Measurements from ENCODE around the gene SPPL2B. TPM values are rescaled to one million over a fixed set of nuclear protein-coding genes. Genes with fewer than 3 reads are reported as not detected.

The SPPL2B gene
- total and polyA plus RNA-seq, 9 of the 15 experiments (the other 6 are each of a cell fraction or from before 2014, with no cell fraction given): 0.20 to 81.2 (median 15.1) TPM

DNA sequence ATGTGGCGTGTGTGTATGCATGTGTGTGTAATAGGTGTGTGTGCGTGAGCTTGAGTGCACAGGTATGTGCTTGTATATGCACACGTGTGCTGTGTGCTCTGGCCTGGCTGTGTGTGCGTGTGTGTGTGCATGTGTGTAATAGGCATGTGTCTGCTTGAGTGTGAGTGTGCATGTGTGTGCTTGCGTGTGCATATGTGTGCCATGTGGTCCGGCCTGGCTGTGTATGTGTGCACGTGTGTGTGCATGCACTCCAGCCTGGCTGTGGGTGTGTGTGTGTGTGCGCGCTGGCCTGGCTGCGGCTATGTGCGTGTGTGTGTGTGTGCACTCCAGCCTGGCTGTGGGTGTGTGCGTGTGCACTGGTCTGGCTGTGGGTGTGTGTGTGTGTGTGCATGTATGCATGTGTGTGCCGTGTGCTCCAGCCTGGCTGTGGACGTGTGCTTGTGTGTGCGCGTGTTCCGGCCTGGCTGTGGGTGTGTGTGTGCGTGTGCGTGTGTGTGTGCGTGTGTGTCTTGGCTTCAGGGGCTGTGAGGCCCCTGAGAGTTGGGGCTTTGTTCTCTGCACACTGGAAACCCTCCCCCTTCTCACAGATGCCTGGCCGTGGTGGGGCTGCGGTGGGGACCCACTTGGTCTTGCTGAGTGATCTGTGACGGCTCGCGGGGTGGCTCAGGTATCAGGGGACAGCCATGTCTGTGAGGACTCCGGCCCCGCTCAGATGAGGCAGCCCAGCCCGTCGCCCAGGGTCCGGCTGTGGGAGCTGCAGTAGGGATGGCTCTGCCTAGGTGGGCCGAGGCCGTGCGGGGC is 8.2 kb downstream of the SPPL2B start:
- ATAC-seq: no peak
- Histone ChIP-seq H3K4me2 (ENCODE audit: insufficient read depth, low read length) (no peak overlapping the region), H3K9ac (ENCODE audit: insufficient read depth in 1 of 2, low read depth in 2 of 2, low read length in 2 of 2) (peak overlapping the region in 1 of 2 experiments; percentile 45; a peak in 1 of 4 replicates), H3K36me3 (ENCODE audit: control insufficient read depth, insufficient read depth, low read length) (peaks cover 42% of the 10 kb centered on the region; the same call in 2 of the 3 replicates), H3K4me3 (no peak overlapping the region), H4K20me1 (replicated peaks; ENCODE audit: control insufficient read depth, insufficient read depth, low read length) (no peaks in the 10 kb centered on the region), H2AFZ (ENCODE audit: low read depth, low read length) (no peak overlapping the region), H3K4me1 (replicated peaks in 1 of 2; ENCODE audit: control insufficient read depth in 2 of 2, insufficient read depth in 2 of 2, low read length in 2 of 2) (peaks cover 5 to 78% of the 10 kb centered on the region in 2 experiments; a peak in 3 of 5 replicates), H3K9me1 (ENCODE audit: control insufficient read depth, insufficient read depth, low read length) (no peaks in the 10 kb centered on the region), H3K79me2 (ENCODE audit: control insufficient read depth, insufficient read depth, low read length) (peaks cover 50% of the 10 kb centered on the region), H3K27ac (ENCODE audit: extremely low read depth, low read depth, low read length) (no peak overlapping the region; the same call in 2 of the 3 replicates), H3K9me3 (replicated peaks; ENCODE audit: control insufficient read depth, insufficient read depth, low read depth, low read length) (peaks cover 2% of the 10 kb centered on the region), H3K27me3 (ENCODE audit: control insufficient read depth in 2 of 2, insufficient read depth in 2 of 2, low read length in 2 of 2) (no peaks in the 10 kb centered on the region)
- BruUV-seq (replicated peaks): no TSS peak
- no peak for DNase-seq (ENCODE audit: extremely low read depth in 1 of 4, low spot score in 3 of 4)
- intact Hi-C loops (cut with micrococcal nuclease) (no loop called here), in situ Hi-C loops (cut with MboI) (no loop called here)
- ChIA-PET POLR2A (no interaction called here), CTCF (ENCODE audit: low intra/inter-chr PET ratio) (no interaction called here)
- FAIRE-seq: no peak
- 95% methylated on average over 31 of the region's 33 CpGs for WGBS (ENCODE audit: insufficient coverage, low coverage, missing lambda C conversion rate)
- TF ChIP-seq PTTG1 (tag; IDR thresholded peaks at IDR 0.05; ENCODE audit: low read depth) (no peak), MBD2 (IDR thresholded peaks at IDR 0.05; ENCODE audit: borderline replicate concordance, low read depth) (no peak), MED1 (CRISPR knock-in tag; IDR thresholded peaks at IDR 0.05; ENCODE audit: borderline replicate concordance) (peak; percentile 46; the same call in 1 of the 2 replicates), JUN (IDR thresholded peaks at IDR 0.05; ENCODE audit: borderline replicate concordance, low read depth, low read length) (no peak), JUN (CRISPR knock-in tag; IDR thresholded peaks at IDR 0.05; ENCODE audit: borderline replicate concordance) (no peak), FOXJ2 (tag; IDR thresholded peaks at IDR 0.05) (no peak), RBFOX2 (IDR thresholded peaks at IDR 0.05; ENCODE audit: low read depth, low read length) (0 out of 2 replicates have a peak, but pooled peaks have one; percentile 11), FOXM1 (IDR thresholded peaks at IDR 0.05; ENCODE audit: low read depth) (no peak), FOXM1 (CRISPR knock-in tag; IDR thresholded peaks at IDR 0.05; ENCODE audit: low read depth) (no peak), ILF3 (IDR thresholded peaks at IDR 0.05; ENCODE audit: borderline replicate concordance) (no peak)
- TF ChIP-seq, protein P1, sequence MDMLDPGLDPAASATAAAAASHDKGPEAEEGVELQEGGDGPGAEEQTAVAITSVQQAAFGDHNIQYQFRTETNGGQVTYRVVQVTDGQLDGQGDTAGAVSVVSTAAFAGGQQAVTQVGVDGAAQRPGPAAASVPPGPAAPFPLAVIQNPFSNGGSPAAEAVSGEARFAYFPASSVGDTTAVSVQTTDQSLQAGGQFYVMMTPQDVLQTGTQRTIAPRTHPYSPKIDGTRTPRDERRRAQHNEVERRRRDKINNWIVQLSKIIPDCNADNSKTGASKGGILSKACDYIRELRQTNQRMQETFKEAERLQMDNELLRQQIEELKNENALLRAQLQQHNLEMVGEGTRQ (CRISPR knock-in tag; IDR thresholded peaks at IDR 0.05): no peak
- TF ChIP-seq, protein P2, sequence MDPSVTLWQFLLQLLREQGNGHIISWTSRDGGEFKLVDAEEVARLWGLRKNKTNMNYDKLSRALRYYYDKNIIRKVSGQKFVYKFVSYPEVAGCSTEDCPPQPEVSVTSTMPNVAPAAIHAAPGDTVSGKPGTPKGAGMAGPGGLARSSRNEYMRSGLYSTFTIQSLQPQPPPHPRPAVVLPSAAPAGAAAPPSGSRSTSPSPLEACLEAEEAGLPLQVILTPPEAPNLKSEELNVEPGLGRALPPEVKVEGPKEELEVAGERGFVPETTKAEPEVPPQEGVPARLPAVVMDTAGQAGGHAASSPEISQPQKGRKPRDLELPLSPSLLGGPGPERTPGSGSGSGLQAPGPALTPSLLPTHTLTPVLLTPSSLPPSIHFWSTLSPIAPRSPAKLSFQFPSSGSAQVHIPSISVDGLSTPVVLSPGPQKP (CRISPR knock-in tag; IDR thresholded peaks at IDR 0.05): no peak
- TF ChIP-seq, protein P3, sequence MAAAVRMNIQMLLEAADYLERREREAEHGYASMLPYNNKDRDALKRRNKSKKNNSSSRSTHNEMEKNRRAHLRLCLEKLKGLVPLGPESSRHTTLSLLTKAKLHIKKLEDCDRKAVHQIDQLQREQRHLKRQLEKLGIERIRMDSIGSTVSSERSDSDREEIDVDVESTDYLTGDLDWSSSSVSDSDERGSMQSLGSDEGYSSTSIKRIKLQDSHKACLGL (CRISPR knock-in tag; IDR thresholded peaks at IDR 0.05; ENCODE audit: borderline replicate concordance, poor library complexity, severe bottlenecking): no peak
- TF ChIP-seq, protein P4, sequence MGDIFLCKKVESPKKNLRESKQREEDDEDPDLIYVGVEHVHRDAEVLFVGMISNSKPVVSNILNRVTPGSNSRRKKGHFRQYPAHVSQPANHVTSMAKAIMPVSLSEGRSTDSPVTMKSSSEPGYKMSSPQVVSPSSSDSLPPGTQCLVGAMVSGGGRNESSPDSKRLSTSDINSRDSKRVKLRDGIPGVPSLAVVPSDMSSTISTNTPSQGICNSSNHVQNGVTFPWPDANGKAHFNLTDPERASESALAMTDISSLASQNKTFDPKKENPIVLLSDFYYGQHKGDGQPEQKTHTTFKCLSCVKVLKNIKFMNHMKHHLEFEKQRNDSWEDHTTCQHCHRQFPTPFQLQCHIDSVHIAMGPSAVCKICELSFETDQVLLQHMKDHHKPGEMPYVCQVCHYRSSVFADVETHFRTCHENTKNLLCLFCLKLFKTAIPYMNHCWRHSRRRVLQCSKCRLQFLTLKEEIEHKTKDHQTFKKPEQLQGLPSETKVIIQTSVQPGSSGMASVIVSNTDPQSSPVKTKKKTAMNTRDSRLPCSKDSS (IDR thresholded peaks at IDR 0.05; ENCODE audit: low read depth, partially characterized antibody): no peak
- TF ChIP-seq, protein P5, sequence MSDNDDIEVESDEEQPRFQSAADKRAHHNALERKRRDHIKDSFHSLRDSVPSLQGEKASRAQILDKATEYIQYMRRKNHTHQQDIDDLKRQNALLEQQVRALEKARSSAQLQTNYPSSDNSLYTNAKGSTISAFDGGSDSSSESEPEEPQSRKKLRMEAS (CRISPR knock-in tag; IDR thresholded peaks at IDR 0.05): 0 out of 2 replicates have a peak, but pooled peaks have one; percentile 9

Data from K562 (cell line).